IMR-90 (cell line): ENCODE results near the gene LLCFC1. TPM values are rescaled to one million over a fixed set of nuclear protein-coding genes. Genes with fewer than 3 reads are reported as not detected.

ENCODE experiments used
- ATAC-seq: fragments of 200-7000 bp; cut with Tn5 transposase; 2 replicates; pipeline ENCODE4 v1.9.1; 2020; ENCODE audit warnings: low read depth, mild to moderate bottlenecking, moderate library complexity
- BruUV-seq: library from RNA; stranded (reverse); fragments of 400-500 nt; replicated peaks from 2 replicates; lab custom pipeline; 2021; lab: Mats Ljungman, UMichigan
- CTCF ChIA-PET: fragments of 300-600 bp; formaldehyde crosslinking; extraction: SDS; loops from one replicate; lab custom pipeline; 2021; ENCODE audit warnings: antibody characterized with exemption; lab: Yijun Ruan, JAX
- POLR2A ChIA-PET: fragments of 300-600 bp; sonication (Branson Sonifier 250); formaldehyde crosslinking; loops from one replicate; lab custom pipeline; 2022; ENCODE audit warnings: antibody characterized with exemption; ENCODE audit not compliant: unreplicated experiment; lab: Charles Lee
- DNase-seq: peaks from one replicate; pipeline ENCODE4 v3.0.0; 2013
- H2AFZ ChIP-seq: replicated peaks from 2 replicates; pipeline ENCODE3; 2013; ENCODE audit warnings: low read length, mild to moderate bottlenecking; ENCODE audit not compliant: poor library complexity
- H2AK5ac ChIP-seq: 2 replicates; pipeline ENCODE4 v1.6.1; 2013; ENCODE audit warnings: low read depth, low read length, inconsistent platforms
- H2AK9ac ChIP-seq: replicated peaks from 2 replicates; pipeline ENCODE3; 2013; ENCODE audit warnings: mild to moderate bottlenecking, low read depth, low read length, moderate library complexity; ENCODE audit not compliant: poor library complexity
- H2BK120ac ChIP-seq: 2 replicates; pipeline ENCODE4 v1.6.1; 2013; ENCODE audit warnings: low read depth, low read length, inconsistent platforms
- H2BK15ac ChIP-seq: 3 replicates; pipeline ENCODE4 v1.6.1; 2013; ENCODE audit warnings: low read depth, low read length, inconsistent platforms
- H2BK20ac ChIP-seq: 2 replicates; pipeline ENCODE4 v1.6.1; 2013; ENCODE audit warnings: low read depth, mild to moderate bottlenecking, inconsistent platforms, low read length, moderate library complexity
- H2BK5ac ChIP-seq: 2 replicates; pipeline ENCODE4 v1.6.1; 2013; ENCODE audit warnings: mild to moderate bottlenecking, low read depth, low read length, inconsistent platforms; ENCODE audit not compliant: poor library complexity, severe bottlenecking
- H3K14ac ChIP-seq: replicated peaks from 2 replicates; pipeline ENCODE4 v1.6.1; 2013; ENCODE audit warnings: low read depth, low read length, inconsistent platforms
- H3K18ac ChIP-seq: 2 replicates; pipeline ENCODE4 v1.6.1; 2013; ENCODE audit warnings: low read depth, low read length, control low read depth
- H3K23ac ChIP-seq: 2 replicates; pipeline ENCODE4 v1.6.1; 2013; ENCODE audit warnings: low read depth, low read length, inconsistent platforms
- H3K27ac ChIP-seq: 2 replicates; pipeline ENCODE4 v1.5.1; 2013; ENCODE audit warnings: mild to moderate bottlenecking, control low read depth, low read length; ENCODE audit not compliant: insufficient read depth
- H3K27me3 ChIP-seq: 2 replicates; pipeline ENCODE4 v1.6.1; 2013; ENCODE audit warnings: low read length; ENCODE audit not compliant: control insufficient read depth, insufficient read depth
- H3K36me3 ChIP-seq: 2 replicates; pipeline ENCODE4 v1.6.1; 2013; ENCODE audit warnings: low read length, mixed read lengths; ENCODE audit not compliant: control insufficient read depth, insufficient read depth
- H3K4ac ChIP-seq: 2 replicates; pipeline ENCODE4 v1.6.1; 2013; ENCODE audit warnings: low read depth, low read length, inconsistent platforms
- H3K4me1 ChIP-seq: 2 replicates; pipeline ENCODE4 v1.6.1; 2013; ENCODE audit warnings: low read length, mixed read lengths; ENCODE audit not compliant: control insufficient read depth, insufficient read depth
- H3K4me2 ChIP-seq: 2 replicates; pipeline ENCODE4 v1.6.1; 2013; ENCODE audit warnings: low read depth, mild to moderate bottlenecking, control low read depth, low read length, moderate library complexity
- H3K4me3 ChIP-seq: 2 replicates; pipeline ENCODE4 v1.5.1; 2013; ENCODE audit warnings: low read depth, mild to moderate bottlenecking, control low read depth, low read length, moderate library complexity; ENCODE audit not compliant: insufficient read depth
- H3K56ac ChIP-seq: 2 replicates; pipeline ENCODE4 v1.6.1; 2013; ENCODE audit warnings: low read length, inconsistent platforms; ENCODE audit not compliant: insufficient read depth; ENCODE audit errors: extremely low read depth
- H3K79me1 ChIP-seq, 2 experiments: 2 replicates each; pipeline ENCODE4 v1.6.1; 2013; ENCODE audit warnings: low read length in 2 of 2, inconsistent platforms in 1 of 2, low read depth in 1 of 2
- H3K9ac ChIP-seq: 2 replicates; pipeline ENCODE4 v1.6.1; 2013; ENCODE audit warnings: low read depth, low read length, control low read depth
- H3K9me1 ChIP-seq: 2 replicates; pipeline ENCODE4 v1.6.1; 2013; ENCODE audit warnings: low read length, inconsistent platforms; ENCODE audit not compliant: insufficient read depth
- H3K9me3 ChIP-seq: 2 replicates; pipeline ENCODE4 v1.6.1; 2013; ENCODE audit warnings: low read length; ENCODE audit not compliant: control insufficient read depth, insufficient read depth
- H4K20me1 ChIP-seq: 2 replicates; pipeline ENCODE4 v1.6.1; 2013; ENCODE audit warnings: low read length, inconsistent platforms; ENCODE audit not compliant: insufficient read depth
- H4K5ac ChIP-seq: 2 replicates; pipeline ENCODE4 v1.6.1; 2013; ENCODE audit warnings: mild to moderate bottlenecking, low read depth, low read length, control low read depth
- H4K8ac ChIP-seq, 2 experiments: 2 replicates each; pipeline ENCODE4 v1.6.1; 2013; ENCODE audit warnings: low read depth in 2 of 2, low read length in 2 of 2, control low read depth in 1 of 2, inconsistent platforms in 1 of 2
- H4K91ac ChIP-seq: 2 replicates; pipeline ENCODE4 v1.6.1; 2013; ENCODE audit warnings: low read depth, low read length, inconsistent platforms; ENCODE audit not compliant: insufficient read depth
- ELK1 ChIP-seq: fragments of 150-350 bp; IDR thresholded peaks from 2 replicates; pipeline ENCODE4 v1.6.1; 2016; ENCODE audit warnings: low read depth, mild to moderate bottlenecking, low read length, moderate library complexity, borderline replicate concordance
- RFX5 ChIP-seq: IDR thresholded peaks from 2 replicates; pipeline ENCODE4 v1.8.0; 2012; ENCODE audit warnings: low read depth, mild to moderate bottlenecking, low read length, moderate library complexity
- WGBS, 2 experiments: methylation state at CpG; one replicate each; pipeline versions ENCODE4 v1.1.5 to v1.1.7; 2013; ENCODE audit warnings: missing lambda C conversion rate in 2 of 2; ENCODE audit not compliant: insufficient read length in 1 of 2; ENCODE audit errors: extremely low coverage in 2 of 2; 5-methylcytosine and 5-hydroxymethylcytosine counted together
- dilution Hi-C: fragments of 300-500 bp; cut with HindIII; formaldehyde crosslinking; loops from one replicate; pipeline ENCODE4 v1.14.3; 2018; ENCODE audit warnings: low sequenced_read_pairs; ENCODE audit not compliant: unreplicated experiment
- in situ Hi-C: fragments of 300-500 bp; cut with MboI; formaldehyde crosslinking; loops from 3 replicates; pipeline ENCODE4 v1.14.3; 2019; ENCODE audit warnings: low sequenced_read_pairs, inconsistent platforms, mixed read lengths
- intact Hi-C: fragments of 100-400 bp; cut with micrococcal nuclease; formaldehyde crosslinking; loops from 2 replicates; pipeline ENCODE4 v1.10.0; 2022
- polyA plus RNA-seq, 3 experiments: library from polyadenylated mRNA; depleted of rRNA; stranded (reverse); fragments of >200 nt; gene quantifications; 2 replicates each; pipeline ENCODE4 v1.2.3, GENCODE V29; 2012; ENCODE audit warnings: low replicate concordance in 1 of 3
- total RNA-seq: library from RNA; depleted of rRNA; stranded (reverse); fragments of >200 nt; gene quantifications from 2 replicates; pipeline ENCODE4 v1.2.3, GENCODE V29; 2012

The LLCFC1 gene
- total and polyA plus RNA-seq, 2 of the 4 experiments (the other 2 are of a cell fraction), result not detected

- WGBS, 2 experiments, result 0% methylated on average over 2 of the region's 6 CpGs; no CpG with 5 or more reads in 1 of the 2 experiments
- BruUV-seq, result no TSS peak
Observed at GRCh38 chr7:142894985-142895593, 44.2 kb upstream of the LLCFC1 start.

More at GRCh38 chr7:142894985-142895593, 44.2 kb upstream of the LLCFC1 start:
- H4K20me1 ChIP-seq, result no peaks in the 10 kb centered on the region
- no peak overlapping the region for H2BK120ac ChIP-seq
- CTCF ChIA-PET, result no interaction called here
- no peak overlapping the region for H4K5ac ChIP-seq
- no peak overlapping the region for H3K27ac ChIP-seq
- H3K27me3 ChIP-seq, result no peaks in the 10 kb centered on the region
- H3K18ac ChIP-seq, result no peak overlapping the region
- H4K8ac ChIP-seq, result no peak overlapping the region
- no peak overlapping the region for H3K4me2 ChIP-seq
- H4K91ac ChIP-seq, result no peak overlapping the region
- peaks cover 6% of the 10 kb centered on the region; the same call in 1 of the 2 replicates for H3K9me3 ChIP-seq
- no peak overlapping the region for H2AFZ ChIP-seq
- H3K9me1 ChIP-seq, result no peaks in the 10 kb centered on the region
- no peak overlapping the region for H3K9ac ChIP-seq
- H3K14ac ChIP-seq, result no peak overlapping the region
- H2BK5ac ChIP-seq, result no peak overlapping the region
- intact Hi-C loops, result no loop called here
- H2BK15ac ChIP-seq, result no peak overlapping the region
- H3K23ac ChIP-seq, result no peak overlapping the region
- POLR2A ChIA-PET, result no interaction called here
- dilution Hi-C loops, result no loop called here
- H2AK5ac ChIP-seq, result no peak overlapping the region
- no peaks in the 10 kb centered on the region for H3K36me3 ChIP-seq
- ATAC-seq (no peak), DNase-seq (no peak)
- H3K4ac ChIP-seq, result no peak overlapping the region
- H2AK9ac ChIP-seq, result no peak overlapping the region
- no peaks in the 10 kb centered on the region for H3K79me1 ChIP-seq
- TF ChIP-seq ELK1, result no peak
- TF ChIP-seq RFX5, result no peak
- H2BK20ac ChIP-seq, result no peak overlapping the region
- no peak overlapping the region for H3K56ac ChIP-seq
- in situ Hi-C loops, result no loop called here
- no peaks in the 10 kb centered on the region for H3K4me1 ChIP-seq
- no peak overlapping the region for H3K4me3 ChIP-seq
